GM19438 (cell line): ENCODE data around the gene VMP1.
"Not testable (repeated sequence)": the region's sequence is repeated elsewhere in the genome, so short reads cannot be mapped to it uniquely, and the experiment has no call there.

ENCODE experiments used
- ATAC-seq: cut with Tn5 transposase; IDR thresholded peaks from one replicate; pipeline ENCODE4 v1.9.1; 2021; ENCODE audit warnings: low read depth; ENCODE audit not compliant: unreplicated experiment

VMP1 gene

DNA sequence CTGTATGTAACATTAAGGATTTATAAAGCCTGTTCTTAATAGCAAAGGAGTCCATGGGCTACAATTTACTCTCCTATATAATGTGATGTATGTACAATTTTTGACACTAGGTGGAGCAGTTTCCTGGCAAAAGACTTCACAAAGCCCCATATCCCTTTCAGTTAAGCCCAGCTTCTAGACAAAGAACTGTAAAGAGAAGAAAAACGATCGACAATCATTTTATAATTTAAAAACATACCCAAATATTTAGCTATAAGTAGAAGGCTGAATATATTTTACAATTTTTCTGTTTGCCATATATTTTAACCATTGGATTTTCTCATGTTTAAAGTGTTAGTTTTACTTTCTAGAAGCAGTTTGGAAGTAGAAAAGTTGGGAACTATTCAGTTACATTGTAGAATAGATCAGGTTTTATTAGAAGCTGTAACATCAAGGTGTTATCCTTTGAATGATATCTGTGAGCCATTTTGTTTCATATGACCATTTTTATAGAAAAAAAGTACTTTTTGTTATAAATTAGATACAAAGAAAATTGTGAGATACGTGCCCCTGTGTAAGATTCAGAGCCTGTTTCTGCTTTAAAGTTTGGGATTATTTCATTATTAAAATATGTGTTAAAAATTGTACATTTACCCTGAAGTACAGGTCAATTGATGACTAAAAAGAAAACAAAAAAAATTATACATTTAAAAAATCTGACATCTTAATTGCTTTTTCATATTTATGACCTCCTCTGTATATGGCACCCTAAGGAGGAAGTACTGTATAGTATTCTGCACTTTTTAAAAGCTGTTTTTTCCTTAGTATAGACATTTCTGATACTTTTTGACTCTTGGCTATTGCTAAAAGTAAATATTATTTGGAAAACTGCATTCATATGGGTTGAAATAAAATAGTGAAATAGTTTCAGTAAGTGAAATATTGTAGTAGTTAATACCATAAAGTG, 46.3 kb downstream of the VMP1 start:
- ATAC-seq: no peak

GRCh38 chr17:59754552-59754951, 47.1 kb downstream of the VMP1 start:
- ATAC-seq: no peak

DNA sequence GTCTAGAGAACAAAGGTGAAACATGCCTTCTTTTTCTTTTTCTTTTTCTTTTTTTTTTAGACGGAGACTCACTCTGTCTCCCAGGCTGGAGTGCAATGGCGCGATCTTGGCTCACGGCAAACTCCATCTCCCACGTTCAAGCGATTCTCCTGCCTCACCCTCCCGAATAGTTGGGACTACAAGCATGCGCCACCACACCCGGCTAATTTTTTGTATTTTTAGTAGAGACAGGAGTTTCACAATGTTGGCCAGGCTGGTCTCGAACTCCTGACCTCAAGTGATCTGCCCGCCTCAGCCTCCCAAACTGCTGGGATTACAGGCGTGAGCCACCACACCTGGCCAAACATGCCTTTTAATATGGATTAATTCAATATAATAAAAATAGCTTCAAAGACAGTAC, 47.6 kb downstream of the VMP1 start:
- ATAC-seq: not testable (repeated sequence)

DNA sequence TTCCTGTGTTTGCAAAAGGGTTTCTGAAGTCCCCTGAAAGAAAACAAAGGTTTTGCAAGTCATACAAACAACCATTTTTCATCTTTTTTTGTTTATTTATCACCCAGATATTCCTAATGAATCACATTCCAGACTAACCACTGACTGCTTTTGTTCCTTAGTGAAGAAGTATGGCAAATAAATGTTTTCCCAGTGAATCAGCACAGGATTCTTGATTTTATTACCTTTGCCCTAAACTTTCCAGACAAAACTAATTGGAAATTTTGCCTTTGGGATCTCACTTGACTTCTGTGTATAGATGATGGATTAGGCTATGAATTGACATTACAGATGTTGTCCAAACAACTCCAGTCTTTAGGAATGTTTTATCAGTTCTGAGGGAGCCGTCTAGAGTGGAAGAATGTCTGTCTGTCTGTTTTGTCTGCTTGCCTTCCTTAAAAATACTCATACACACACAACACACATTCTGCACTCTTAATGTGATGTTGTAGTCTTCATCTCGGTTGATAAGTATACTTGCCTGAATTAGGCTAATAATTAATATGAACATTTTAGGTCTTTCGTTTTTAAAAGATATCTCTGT, 48.9 kb downstream of the VMP1 start:
- ATAC-seq: no peak

- ATAC-seq: no peak
These were observed 49.6 kb downstream of the VMP1 start for GRCh38 chr17:59757043-59757442.

DNA sequence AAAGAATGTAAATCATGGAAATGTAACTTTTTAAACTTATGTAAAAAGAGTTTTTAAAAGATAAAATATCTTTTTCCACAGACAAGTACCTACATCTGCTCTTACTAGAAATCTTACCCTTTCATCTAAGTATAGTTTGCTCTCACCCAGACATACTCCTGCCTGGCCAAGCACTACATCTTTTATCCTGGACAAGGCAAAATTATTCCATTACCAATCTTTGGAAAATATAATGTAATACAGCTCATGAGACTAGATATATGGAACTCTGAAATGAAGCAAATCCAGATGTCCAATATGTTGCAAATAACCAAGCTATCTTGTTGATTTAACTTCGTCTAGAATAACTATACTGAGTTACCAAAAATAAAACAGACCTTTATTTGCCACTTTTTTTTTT, 50.0 kb downstream of the VMP1 start:
- no peak for ATAC-seq

GRCh38 chr17:59757881-59758385, 50.5 kb downstream of the VMP1 start:
- ATAC-seq: no peak

- not testable (repeated sequence) for ATAC-seq
These were observed 51.7 kb downstream of the VMP1 start for GRCh38 chr17:59758998-59759651.

GRCh38 chr17:59760160-59760559, 52.7 kb downstream of the VMP1 start:
- ATAC-seq: no peak

DNA sequence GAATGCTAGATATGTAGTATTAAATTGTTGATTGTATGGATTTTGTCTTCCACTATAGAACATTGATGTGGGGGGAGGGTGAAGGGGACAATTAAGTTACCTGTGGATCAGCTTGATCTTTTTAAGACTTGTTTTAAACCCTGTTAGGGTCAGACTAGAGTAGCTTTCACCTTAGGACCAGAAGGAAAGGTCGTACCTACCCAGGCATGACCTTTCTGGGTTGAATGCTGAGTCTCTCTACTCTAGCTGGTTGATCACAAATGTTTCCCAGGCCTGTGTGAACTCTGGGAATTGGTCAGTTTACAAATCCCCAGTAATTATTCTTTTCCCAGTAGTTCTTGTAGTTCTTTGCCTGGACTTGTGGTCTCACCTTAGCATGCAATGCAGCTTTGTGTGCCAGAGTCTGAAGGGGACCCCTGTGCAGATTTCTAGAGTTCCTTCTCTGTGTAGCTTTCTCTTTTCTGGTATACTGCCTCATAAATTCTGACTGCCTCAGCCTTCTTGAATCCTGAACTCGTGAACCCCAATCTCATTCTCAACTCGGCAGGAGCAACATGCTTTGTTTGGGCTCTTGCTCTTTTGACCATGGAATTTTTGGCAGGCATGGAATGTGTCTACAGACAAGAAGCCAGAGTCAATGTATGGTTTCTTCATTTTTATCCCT, 54.1 kb downstream of the VMP1 start:
- no peak for ATAC-seq

- ATAC-seq: no peak
These were observed 54.8 kb downstream of the VMP1 start for GRCh38 chr17:59762049-59762823.

DNA sequence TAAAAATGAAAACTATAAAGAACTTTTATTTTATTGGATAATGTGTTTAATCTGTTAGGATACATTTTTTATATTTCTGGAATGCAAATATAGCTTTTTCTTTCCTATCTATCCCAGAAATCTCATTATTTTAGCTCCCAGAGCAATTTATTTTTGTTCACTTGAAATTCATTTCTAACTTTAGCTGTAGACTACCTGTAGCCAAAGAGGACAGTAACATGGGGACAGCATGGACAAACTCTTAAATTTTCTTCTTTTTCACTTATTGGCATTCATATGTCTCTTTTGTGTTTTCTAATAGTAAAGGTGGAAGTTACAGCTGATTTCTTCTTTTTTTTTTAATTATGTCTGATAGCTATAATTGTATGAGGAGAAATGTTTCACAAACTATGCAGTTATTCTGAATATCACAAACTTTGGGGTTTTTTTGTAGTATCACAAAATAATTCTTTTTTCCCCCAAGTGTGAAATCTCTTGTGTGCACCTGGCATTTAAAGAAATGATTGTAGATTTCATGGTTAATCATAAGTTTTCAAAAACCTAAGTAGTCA, 55.4 kb downstream of the VMP1 start:
- no peak for ATAC-seq

- no peak for ATAC-seq
These were observed 56.4 kb downstream of the VMP1 start for GRCh38 chr17:59763861-59764260.

- ATAC-seq: no peak
These were observed 56.9 kb downstream of the VMP1 start for GRCh38 chr17:59764292-59764741.

DNA sequence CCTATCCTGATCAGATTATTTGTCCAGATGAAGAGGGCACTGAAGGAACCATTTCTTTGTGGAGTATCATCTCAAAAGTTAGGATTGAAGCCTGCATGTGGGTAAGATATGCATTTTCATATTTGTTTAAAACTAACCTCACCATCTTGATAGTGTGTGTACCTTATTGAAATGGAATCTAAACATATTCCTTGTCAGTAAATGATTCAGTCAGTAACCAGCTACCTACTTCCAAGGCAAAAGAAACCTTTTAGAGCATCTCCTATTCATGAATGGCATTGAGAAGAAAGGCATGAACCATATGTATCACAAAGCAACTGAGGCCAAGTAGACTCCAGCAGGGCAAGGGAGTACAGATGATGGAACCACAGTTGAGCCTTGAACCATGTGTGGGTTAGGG, 57.6 kb downstream of the VMP1 start:
- no peak for ATAC-seq

GRCh38 chr17:59766491-59766890, 59.0 kb downstream of the VMP1 start:
- ATAC-seq: no peak

DNA sequence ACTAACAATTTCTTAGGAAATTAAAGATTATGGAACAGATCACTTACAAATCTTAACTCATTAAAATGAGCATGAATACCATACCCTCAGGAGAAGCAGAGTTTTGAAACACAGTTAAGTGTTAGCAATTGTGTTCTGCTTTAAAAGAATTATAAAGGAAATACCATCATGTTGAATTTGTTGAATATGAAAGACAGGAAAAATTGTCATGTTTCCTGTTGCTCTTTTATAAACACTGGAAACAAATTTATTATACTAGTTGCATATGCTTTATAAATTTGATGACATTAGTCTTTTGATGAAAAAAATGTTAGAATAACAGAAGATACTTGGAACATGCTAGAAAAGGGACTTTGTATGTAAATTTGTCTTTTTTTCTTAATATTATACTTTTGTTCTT, 59.7 kb downstream of the VMP1 start:
- ATAC-seq: no peak

DNA sequence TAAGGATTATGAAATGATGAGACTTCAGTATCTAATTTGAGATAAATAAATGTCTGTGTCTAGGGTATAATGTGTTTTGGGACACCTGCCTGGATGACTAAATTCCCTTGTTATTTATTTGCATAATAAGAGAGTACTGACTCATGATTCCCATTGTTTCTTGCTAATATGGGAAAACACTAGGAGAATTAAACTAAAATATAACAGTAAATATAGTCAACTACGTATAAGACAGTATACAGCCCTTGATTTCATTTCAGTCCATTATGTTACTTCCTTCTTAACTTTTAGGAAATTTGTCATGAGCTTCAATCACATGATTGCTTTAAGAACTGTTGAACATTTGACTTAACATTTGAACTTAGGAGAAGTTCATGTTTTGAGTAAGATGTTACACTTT, 62.4 kb downstream of the VMP1 start:
- ATAC-seq: no peak

DNA sequence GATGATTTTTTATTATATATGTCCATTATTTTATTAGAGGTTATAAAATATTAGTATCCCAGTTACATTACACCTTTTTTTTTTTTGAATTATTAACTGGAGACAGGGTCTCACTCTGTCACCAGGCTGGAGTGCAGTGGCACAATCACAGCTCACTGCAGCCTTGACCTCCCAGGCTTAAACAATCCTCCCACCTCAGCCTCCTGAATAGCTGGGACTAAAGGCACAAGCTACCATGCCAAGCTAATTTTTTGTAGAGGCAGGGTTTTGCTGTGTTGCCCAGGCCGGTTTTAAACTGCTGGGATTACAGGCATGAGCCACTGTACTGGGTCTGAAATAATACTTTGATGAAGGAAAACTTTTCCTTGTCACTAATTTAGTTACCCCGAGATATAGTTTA, 63.6 kb downstream of the VMP1 start:
- ATAC-seq: no peak
